HG02970 (cell line): ENCODE data around the gene BNC2.

Experiments used
- ATAC-seq: cut with Tn5 transposase; IDR thresholded peaks from one replicate; pipeline ENCODE4 v1.9.1; 2021; ENCODE audit warnings: mild to moderate bottlenecking, moderate library complexity, moderate number of reproducible peaks; ENCODE audit not compliant: unreplicated experiment, low FRiP score

The BNC2 gene

DNA sequence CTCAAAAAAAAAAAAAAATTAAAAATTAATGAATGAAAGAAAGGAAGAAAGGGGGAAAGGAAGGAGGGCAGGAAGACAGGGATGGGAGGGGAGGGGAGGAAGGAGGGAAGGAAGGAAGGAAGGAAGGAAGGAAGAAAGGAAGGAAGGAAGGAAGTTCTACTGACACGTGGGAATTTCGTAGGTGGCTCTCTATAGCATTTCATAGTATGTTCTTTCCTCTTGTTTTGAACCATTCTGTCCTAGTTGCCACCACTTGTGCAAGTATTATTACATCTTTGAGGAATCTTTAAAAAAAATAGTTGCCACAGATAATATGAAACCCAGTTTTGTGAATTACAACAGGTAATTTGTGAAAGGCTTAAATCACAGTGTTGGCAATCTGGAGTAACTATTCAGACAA lies 253.8 kb downstream of the BNC2 start:
- ATAC-seq: no peak

- no peak for ATAC-seq
Measured at GRCh38 chr9:16615451-16615850, 255.0 kb downstream of the BNC2 start.

- no peak for ATAC-seq
Measured at GRCh38 chr9:16613605-16614004, 256.9 kb downstream of the BNC2 start.

GRCh38 chr9:16613051-16613450 lies 257.4 kb downstream of the BNC2 start:
- ATAC-seq: no peak

- ATAC-seq: no peak
Measured at GRCh38 chr9:16612627-16613026, 257.8 kb downstream of the BNC2 start.

DNA sequence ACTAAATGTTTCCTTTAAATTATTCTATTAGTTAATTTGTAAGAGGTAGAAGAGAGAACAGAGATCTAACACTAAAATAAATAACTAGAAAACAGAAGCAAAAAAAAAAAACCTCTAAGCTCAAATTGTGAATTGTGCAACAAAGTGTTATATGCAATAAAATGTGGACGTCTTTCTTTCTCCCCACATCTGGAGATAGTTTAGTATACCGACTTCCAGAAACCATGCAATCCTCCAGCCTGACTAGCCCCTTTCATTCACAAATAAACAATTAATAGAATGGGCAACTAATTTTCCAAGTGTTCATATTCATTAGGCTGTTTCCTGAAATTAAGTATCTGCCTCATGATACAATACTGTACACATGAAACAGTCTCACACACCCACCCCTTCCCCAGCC lies 258.5 kb downstream of the BNC2 start:
- ATAC-seq: no peak

DNA sequence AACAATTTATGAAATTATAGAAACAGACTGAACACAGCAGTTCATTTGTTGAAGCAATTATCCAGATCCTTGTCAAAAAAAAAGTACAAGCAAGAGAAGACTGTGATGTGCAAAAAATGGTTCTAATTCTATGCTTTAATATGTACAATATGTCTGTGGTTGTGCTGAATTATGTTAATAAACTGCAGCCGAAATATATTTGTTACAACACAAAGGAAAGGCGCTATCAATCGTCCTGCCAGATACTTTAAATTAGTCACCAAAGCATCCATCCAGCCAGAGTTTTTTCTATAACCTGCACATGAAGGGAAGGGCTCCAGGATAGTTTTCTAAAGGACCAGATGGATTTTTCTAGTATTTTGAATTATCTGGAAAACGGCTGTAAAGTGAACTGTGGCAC lies 259.5 kb downstream of the BNC2 start:
- ATAC-seq: no peak

- no peak for ATAC-seq
Measured at GRCh38 chr9:16610538-16610937, 259.9 kb downstream of the BNC2 start.

GRCh38 chr9:16608906-16609305 lies 261.6 kb downstream of the BNC2 start:
- ATAC-seq: no peak

GRCh38 chr9:16602494-16602893 lies 268.0 kb downstream of the BNC2 start:
- no peak for ATAC-seq

DNA sequence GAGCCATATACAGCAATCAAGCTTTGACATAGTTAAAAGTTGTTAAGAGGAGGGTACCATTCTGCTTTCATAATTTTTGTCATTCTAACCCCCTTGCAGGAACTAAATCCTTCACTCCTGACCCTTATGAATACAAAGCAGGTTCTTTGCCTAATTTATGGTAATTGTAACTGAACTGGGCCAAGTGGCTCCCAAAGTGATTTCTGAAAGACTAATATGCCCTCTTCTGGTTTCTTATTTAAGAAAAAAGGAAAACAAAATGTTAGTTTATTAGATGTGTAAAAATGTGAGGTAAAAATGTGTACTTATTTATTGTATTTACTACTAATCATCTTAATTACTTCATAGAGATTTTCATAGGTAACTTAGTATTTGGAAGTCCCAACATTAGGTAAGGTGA lies 268.5 kb downstream of the BNC2 start:
- ATAC-seq: no peak

DNA sequence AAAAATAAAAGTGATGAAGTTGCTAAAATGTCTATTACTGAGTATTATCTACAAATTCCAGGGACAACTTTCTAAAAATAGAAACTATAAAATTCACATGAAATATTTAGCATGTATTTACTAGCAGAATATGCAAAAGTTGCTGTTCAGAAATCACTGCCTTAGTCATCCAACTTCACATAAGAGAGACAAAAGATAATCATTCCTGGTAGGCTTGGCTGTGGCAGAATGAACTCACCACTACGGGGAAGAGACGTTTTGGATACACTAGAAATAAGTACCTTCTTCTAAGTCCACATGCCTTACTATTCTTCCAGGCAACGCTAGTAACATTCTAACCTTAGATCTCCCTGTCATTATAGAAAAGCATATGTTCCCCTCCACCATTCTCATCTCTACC lies 272.2 kb downstream of the BNC2 start:
- no peak for ATAC-seq

GRCh38 chr9:16597136-16597535 lies 273.3 kb downstream of the BNC2 start:
- no peak for ATAC-seq

- no peak for ATAC-seq
Measured at GRCh38 chr9:16595227-16595626, 275.2 kb downstream of the BNC2 start.

DNA sequence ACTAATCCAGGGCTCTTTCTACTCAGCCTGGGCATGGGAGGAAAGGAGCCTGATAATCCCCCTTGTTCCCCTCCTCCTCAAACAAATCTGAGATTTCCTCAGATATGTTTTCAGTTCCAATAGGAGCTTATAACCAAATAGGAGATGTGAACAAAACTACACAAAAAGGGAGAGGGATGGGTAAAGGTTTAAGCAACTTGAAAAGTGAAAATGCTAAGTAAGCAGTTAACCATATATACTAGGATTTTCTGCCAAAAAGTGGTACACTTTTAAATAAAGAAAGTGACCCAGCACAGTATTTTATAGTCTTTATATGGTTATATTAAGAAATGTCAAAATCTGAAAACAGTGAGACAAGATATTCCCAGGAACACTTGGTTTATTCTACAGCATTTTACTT lies 275.7 kb downstream of the BNC2 start:
- ATAC-seq: no peak

GRCh38 chr9:16593746-16594145 lies 276.7 kb downstream of the BNC2 start:
- no peak for ATAC-seq

- ATAC-seq: no peak
Measured at GRCh38 chr9:16591092-16591491, 279.4 kb downstream of the BNC2 start.

- ATAC-seq: no peak
Measured at GRCh38 chr9:16585591-16585990, 284.9 kb downstream of the BNC2 start.

DNA sequence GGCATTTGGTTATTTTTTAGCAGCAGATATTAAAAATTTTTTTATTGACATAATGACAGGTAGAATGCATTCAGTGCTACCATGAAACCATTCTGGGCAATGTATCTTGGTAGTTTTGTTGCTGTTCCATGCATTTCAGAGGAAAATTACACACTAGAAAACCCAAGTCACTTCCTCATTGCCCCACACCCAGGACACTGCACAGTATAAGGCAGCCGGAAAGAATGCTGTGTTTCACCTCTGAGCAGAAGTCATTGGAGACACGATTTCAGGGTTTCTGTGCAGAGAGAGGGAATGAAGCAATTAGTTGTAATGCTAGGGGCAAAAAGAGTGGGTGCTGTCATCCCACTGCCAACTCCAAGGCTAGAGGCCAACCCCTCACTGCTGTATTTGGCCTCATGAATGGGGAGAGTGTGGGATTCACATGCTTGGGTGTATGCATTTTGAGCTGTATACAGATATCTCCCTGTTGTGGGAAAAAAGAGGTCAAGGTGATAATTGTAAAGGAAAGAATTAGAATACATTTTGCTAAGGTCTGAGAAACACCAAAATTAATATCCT lies 290.5 kb downstream of the BNC2 start:
- ATAC-seq: no peak

DNA sequence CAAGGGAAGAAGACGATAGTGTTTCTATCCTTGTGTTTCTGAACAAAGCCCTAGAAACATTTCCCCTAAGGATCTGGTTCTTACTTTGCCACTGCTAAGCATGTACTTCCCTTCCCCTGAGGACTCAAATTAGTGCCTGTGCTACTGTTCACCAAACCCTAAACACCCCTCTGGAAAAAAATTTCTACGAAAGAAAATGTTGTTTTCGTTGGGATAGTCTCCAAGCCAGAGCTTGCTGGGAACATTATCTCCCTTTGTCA lies 294.6 kb downstream of the BNC2 start:
- ATAC-seq: no peak

DNA sequence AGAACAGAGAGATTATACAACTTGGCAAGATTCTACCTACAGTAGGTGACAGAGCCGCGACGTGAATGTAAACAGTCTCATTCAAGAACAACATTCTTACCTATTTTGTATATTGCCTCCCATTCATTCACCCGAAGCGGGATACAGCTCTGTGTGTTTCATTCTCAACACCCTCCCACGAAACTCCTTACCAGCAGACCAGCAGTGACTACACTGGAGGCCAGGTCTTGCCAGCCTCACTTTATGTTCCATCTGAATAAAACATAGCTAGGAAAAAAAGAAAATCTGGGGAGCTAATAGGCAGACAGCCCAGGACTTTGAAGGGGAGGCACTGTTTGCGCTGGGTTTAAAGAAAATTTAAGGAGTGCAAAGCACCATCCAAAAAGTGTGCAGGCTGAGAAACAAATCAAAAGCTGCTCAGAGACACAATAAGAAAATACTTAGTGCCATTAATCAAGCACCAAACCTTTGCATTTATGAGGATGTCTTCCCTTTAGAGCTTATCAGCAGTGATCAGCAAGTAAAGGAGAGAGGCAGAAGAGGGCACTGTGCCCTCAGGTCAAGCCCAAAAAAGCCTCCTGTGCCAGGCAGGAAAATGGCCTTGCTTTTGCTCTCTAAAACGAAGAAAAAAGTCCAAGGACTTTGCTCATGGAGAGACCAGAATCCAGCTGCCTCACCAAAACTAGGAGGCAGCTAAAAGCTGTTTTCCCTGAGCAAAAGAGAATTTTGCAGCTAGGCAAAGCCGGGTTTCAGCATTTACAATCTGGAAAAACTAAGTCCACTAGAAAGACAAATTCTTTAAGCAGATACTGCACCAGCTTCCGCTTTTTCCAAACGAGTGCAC lies 295.1 kb downstream of the BNC2 start:
- ATAC-seq: no peak

DNA sequence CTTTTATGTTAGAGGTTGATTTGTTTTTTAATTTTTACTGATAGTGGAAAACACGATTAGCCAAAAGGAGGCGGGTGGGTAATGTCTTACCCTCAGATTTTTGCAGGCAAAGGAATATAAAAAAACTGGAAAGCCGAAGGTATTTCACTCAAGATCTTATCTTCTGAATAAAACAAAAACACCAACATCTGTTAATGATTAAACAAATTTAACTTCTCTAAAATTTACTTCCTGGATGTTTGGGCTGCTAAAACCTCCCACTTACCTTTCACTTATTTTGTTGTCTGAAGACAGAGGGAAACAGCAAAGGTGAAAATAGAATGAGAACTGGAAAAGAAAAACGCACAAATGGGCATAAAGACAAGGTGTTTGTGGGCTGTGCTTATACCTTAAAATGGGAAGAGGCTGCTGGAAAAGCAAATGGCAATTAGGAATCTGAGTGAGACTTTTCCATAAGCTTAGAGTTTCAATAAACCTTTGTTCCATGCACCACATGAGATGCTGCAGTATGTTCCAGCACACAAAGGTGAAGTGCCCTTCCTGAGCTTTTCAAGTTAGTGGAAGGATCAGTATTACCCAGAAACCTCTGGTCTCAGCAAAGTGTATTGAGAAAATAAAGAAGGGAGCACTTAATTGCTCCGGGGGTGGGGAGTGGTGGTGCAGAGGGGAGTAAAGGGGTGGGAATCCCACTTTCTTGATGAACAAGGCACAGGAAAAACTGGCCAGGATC lies 298.3 kb downstream of the BNC2 start:
- ATAC-seq: no peak
